ENCODE measurements around the gene MSH2. TPM values are rescaled to one million over a fixed set of nuclear protein-coding genes. Genes with fewer than 3 reads are reported as not detected.

Gene MSH2
- total and polyA plus RNA-seq, 2 of the 13 experiments (the other 11 are each of a cell fraction or from before 2014, with no cell fraction given), result 19.9 to 76.3 TPM

GRCh38 chr2:47402805-47403608 lies at the start of gene MSH2 (continued):
- TF ChIP-seq ZNF816 (CRISPR knock-in tag; IDR thresholded peaks at IDR 0.05; ENCODE audit: borderline replicate concordance) (peak; percentile 98; the same call in 1 of the 2 replicates), RORA (CRISPR knock-in tag; IDR thresholded peaks at IDR 0.05) (no peak), XRCC5 (optimal IDR thresholded peaks at IDR 0.05; ENCODE audit: low read length) (no peak), ZNF225 (CRISPR knock-in tag; IDR thresholded peaks at IDR 0.05) (0 out of 2 replicates have a peak, but pooled peaks have one; percentile 81), ZNF121 (CRISPR knock-in tag; IDR thresholded peaks at IDR 0.05) (peak; percentile 76), ZNF543 (CRISPR knock-in tag; IDR thresholded peaks at IDR 0.05) (peak; percentile 96), E2F2 (CRISPR knock-in tag; IDR thresholded peaks at IDR 0.05; ENCODE audit: borderline replicate concordance) (peak; percentile 95; the same call in 1 of the 2 replicates), SNAPC2 (CRISPR knock-in tag; IDR thresholded peaks at IDR 0.05) (peak; percentile 97), GRHL1 (CRISPR knock-in tag; conservative IDR thresholded peaks at IDR 0.05) (no peak), ZNF234 (CRISPR knock-in tag; conservative IDR thresholded peaks at IDR 0.05) (no peak), RXRA (CRISPR knock-in tag; IDR thresholded peaks at IDR 0.05) (peak; percentile 87), TEF (CRISPR knock-in tag; IDR thresholded peaks at IDR 0.05) (peak; percentile 49; the same call in 1 of the 2 replicates), ZC3H4 (CRISPR knock-in tag; IDR thresholded peaks at IDR 0.05; ENCODE audit: borderline replicate concordance) (no peak), MXD1 (CRISPR knock-in tag; IDR thresholded peaks at IDR 0.05) (peak; percentile 96)
- TF ChIP-seq, protein P1, sequence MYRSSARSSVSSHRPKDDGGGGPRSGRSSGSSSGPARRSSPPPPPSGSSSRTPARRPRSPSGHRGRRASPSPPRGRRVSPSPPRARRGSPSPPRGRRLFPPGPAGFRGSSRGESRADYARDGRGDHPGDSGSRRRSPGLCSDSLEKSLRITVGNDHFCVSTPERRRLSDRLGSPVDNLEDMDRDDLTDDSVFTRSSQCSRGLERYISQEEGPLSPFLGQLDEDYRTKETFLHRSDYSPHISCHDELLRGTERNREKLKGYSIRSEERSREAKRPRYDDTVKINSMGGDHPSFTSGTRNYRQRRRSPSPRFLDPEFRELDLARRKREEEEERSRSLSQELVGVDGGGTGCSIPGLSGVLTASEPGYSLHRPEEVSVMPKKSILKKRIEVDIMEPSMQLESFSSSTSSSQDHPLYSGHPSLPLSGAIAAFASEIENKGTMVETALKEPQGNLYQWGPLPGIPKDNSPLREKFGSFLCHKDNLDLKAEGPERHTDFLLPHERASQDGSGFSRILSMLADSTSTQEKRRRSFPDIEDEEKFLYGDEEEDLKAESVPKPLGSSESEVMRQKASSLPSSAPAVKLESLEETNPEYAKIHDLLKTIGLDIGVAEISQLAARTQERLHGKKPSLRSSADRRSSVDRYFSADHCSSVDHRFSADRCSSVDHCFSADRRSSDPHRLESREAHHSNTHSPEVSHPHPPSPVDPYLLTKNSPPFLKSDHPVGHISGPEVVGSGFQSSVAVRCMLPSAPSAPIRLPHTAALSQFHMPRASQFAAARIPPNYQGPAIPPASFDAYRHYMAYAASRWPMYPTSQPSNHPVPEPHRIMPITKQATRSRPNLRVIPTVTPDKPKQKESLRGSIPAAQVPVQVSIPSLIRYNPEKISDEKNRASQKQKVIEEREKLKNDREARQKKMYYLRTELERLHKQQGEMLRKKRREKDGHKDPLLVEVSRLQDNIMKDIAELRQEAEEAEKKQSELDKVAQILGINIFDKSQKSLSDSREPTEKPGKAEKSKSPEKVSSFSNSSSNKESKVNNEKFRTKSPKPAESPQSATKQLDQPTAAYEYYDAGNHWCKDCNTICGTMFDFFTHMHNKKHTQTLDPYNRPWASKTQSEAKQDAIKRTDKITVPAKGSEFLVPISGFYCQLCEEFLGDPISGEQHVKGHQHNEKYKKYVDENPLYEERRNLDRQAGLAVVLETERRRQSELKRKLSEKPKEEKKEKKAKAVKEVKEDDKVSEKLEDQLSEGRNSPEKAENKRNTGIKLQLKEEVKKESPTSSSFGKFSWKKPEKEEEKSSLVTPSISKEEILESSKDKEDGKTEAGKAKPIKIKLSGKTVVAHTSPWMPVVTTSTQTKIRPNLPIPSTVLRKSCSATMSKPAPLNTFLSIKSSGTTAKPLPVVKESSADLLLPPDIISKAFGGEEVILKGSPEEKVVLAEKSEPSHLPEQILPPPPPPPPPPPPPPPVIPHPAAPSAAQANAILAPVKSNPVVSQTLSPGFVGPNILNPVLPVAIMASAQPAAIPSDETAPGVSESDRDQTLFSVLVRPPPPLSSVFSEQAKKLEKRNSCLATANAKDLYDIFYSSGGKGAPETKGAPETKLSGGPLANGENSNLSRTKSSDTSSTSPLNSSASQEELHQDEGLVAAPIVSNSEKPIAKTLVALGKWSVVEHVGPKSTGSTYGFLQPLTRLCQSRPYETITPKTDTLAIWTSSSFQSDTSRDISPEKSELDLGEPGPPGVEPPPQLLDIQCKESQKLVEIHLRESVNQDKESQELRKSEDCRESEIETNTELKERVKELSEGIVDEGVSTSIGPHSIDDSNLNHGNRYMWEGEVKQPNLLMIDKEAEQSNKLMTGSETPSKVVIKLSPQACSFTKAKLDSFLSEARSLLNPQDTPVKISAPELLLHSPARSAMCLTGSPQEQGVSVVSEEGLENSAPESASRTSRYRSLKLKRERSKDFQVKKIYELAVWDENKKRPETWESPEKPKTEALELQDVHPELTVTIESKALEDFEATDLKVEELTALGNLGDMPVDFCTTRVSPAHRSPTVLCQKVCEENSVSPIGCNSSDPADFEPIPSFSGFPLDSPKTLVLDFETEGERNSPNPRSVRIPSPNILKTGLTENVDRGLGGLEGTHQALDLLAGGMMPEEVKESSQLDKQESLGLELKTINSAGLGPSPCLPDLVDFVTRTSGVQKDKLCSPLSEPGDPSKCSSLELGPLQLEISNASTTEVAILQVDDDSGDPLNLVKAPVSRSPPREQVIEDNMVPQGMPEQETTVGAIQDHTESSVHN (CRISPR knock-in tag; IDR thresholded peaks at IDR 0.05), result peak; percentile 81; the same call in 1 of the 2 replicates
- TF ChIP-seq, protein P2, sequence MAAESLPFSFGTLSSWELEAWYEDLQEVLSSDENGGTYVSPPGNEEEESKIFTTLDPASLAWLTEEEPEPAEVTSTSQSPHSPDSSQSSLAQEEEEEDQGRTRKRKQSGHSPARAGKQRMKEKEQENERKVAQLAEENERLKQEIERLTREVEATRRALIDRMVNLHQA (CRISPR knock-in tag; IDR thresholded peaks at IDR 0.05), result no peak
